ENCODE measurements around the gene GTPBP1.

- TF ChIP-seq CTCF (IDR thresholded peaks at IDR 0.05): no peak
- TF ChIP-seq RAD21 (IDR thresholded peaks at IDR 0.05; ENCODE audit: low read length): no peak
- no peak for TF ChIP-seq SIN3A (IDR thresholded peaks at IDR 0.05; ENCODE audit: borderline replicate concordance, low read depth, low read length)
- no peak for TF ChIP-seq EP300 (IDR thresholded peaks at IDR 0.05; ENCODE audit: borderline replicate concordance in 1 of 2, low read depth in 1 of 2, low read length in 1 of 2)
- TF ChIP-seq REST (IDR thresholded peaks at IDR 0.05; ENCODE audit: low read depth, low read length): no peak
- TF ChIP-seq EZH2phosphoT487 (IDR thresholded peaks at IDR 0.05; ENCODE audit: borderline replicate concordance, low read depth): no peak
- no peak for TF ChIP-seq POLR2AphosphoS5 (IDR thresholded peaks at IDR 0.05; ENCODE audit: low read depth, low read length)
These were observed 53.3 kb downstream of the GTPBP1 start for GRCh38 chr22:38759005-38759404.
